Right lobe of liver (tissue), 6 donors: ENCODE results near the gene ZC2HC1B. TPM values are rescaled to one million over a fixed set of nuclear protein-coding genes. Genes with fewer than 3 reads are reported as not detected.

Experiments used
- ATAC-seq, 4 donors: fragments of 200-7000 bp; cut with Tn5 transposase; one replicate each; pipeline ENCODE4 v1.9.1; 2020; ENCODE audit warnings: mild to moderate bottlenecking in 4 of 4, moderate library complexity in 4 of 4
- DNase-seq, 3 donors: peaks; one replicate each; pipeline ENCODE4 v3.0.0-alpha.2; 2020
- H3K27ac ChIP-seq, 3 donors: fragments of 200-600 bp; one replicate each; pipeline ENCODE4 v1.8.0; 2022
- H3K27me3 ChIP-seq, 2 donors: fragments of 200-600 bp; one replicate each; pipeline ENCODE4 v1.8.0; 2022
- H3K36me3 ChIP-seq, 4 donors: fragments of 200-600 bp; sonication (generic) in 1 of 4; one replicate each; pipeline versions ENCODE4 v1.5.1 to v1.8.0; 2017 to 2022; ENCODE audit warnings: control low read depth in 1 of 4
- H3K4me1 ChIP-seq, 4 donors: fragments of 200-600 bp; sonication (generic) in 1 of 4; one replicate each; pipeline versions ENCODE4 v1.5.1 to v1.8.0; 2017 to 2022; ENCODE audit warnings: control low read depth in 1 of 4
- H3K4me3 ChIP-seq, 3 donors: fragments of 200-600 bp; one replicate each; pipeline ENCODE4 v1.8.0; 2022
- H3K9me3 ChIP-seq, 4 donors: fragments of 200-600 bp; sonication (generic) in 1 of 4; one replicate each; pipeline versions ENCODE4 v1.5.1 to v1.8.0; 2017 to 2022; ENCODE audit warnings: control low read depth in 1 of 4
- POLR2A ChIP-seq: fragments of 450-650 bp; IDR thresholded peaks from one replicate; pipeline ENCODE4 v1.6.1; 2017; ENCODE audit warnings: antibody characterized with exemption, mild to moderate bottlenecking
- WGBS: methylation state at CpG from one replicate; pipeline ENCODE4 v1.1.6; 2018; ENCODE audit warnings: low coverage, low lambda C conversion rate; ENCODE audit not compliant: insufficient coverage; ENCODE audit errors: missing lambda C conversion rate; 5-methylcytosine and 5-hydroxymethylcytosine counted together
- intact Hi-C, 2 donors: fragments of 100-400 bp; cut with DNase I; formaldehyde crosslinking; loops; one replicate each; pipeline versions ENCODE4 v1.11.2 to v1.14.1; 2022
- total RNA-seq, 6 experiments: library from RNA; depleted of rRNA in 2 of 6; stranded (reverse); fragments of >200 nt in 2 of 6; fragmentation: NEBNext Ultra II Directional in 3 of 6; extraction: Animal tissue kit (Norgen Biotek cat#: 25700) in 3 of 6; gene quantifications; one replicate each; pipeline versions ENCODE4 v1.1.0 to v1.2.4, GENCODE V29; 2016 to 2023
- TF ChIP-seq, protein P1 (sequence below), 4 donors: fragments of 200-600 bp in 3 of 4; fragments of 450-650 bp in 1 of 4; IDR thresholded peaks; one replicate each; pipeline versions ENCODE4 v1.5.1 to v1.8.0; 2016 to 2022; ENCODE audit warnings: antibody characterized with exemption in 4 of 4, mild to moderate bottlenecking in 2 of 4
- donor health status: DM: no; HTN: yes; CAD: no.
- donor health status: DM: no; HTN: no; CAD: no.
- donor health status: DM: no; HTN: no; CAD: no.
- donor health status: DM: no; HTN: yes; CAD: no.
- donor health status: DM: no; HTN: yes; CAD: no.

ZC2HC1B gene
- total RNA-seq, 6 experiments from 2014 or later = not detected

DNA sequence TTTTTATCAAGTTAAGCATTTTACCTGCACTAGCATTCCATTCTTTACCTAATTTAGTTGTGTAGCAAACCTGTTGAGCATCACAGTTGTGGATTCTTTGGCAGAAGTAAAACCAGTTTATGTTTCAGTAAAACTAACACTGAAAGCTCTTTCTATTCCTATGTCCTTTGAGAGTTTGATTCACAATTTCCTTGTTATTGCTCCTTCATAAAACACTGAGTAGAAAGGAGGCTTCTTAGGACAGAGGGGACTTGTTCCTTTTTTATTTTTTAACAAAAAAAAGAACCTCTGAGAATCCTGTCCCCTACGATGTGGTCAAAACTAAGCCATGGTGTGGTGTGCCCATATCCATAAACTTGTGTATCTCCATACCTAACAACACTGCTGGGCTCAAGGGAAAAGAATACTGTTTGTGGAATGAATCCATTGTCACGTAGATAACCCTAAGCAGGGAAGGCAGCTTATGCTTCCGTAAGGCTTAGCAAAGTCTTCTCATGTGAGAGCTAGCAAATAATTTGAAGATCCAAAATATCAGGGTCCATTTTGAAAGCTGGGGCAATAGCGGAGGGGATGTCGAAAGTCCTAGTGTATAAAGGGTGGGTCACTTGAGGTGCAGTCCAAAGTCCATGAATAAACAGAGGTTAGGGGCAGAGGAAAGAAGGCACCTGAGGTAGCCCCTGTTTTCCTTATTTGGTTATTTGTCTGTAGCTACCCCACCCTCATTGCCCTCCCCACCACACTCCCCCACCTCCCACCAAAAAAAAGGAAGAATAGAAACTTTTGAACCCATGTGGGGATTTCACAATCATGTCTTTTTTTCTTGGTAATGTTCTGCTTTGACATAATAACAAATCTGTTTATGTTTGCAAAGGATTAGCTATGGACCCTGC lies 72.7 kb downstream of the ZC2HC1B start:
- TF ChIP-seq, protein P1, sequence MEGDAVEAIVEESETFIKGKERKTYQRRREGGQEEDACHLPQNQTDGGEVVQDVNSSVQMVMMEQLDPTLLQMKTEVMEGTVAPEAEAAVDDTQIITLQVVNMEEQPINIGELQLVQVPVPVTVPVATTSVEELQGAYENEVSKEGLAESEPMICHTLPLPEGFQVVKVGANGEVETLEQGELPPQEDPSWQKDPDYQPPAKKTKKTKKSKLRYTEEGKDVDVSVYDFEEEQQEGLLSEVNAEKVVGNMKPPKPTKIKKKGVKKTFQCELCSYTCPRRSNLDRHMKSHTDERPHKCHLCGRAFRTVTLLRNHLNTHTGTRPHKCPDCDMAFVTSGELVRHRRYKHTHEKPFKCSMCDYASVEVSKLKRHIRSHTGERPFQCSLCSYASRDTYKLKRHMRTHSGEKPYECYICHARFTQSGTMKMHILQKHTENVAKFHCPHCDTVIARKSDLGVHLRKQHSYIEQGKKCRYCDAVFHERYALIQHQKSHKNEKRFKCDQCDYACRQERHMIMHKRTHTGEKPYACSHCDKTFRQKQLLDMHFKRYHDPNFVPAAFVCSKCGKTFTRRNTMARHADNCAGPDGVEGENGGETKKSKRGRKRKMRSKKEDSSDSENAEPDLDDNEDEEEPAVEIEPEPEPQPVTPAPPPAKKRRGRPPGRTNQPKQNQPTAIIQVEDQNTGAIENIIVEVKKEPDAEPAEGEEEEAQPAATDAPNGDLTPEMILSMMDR (IDR thresholded peaks at IDR 0.05) = no peak
- no peak for TF ChIP-seq POLR2A
- no peak overlapping the region for H3K4me3 ChIP-seq
- H3K4me1 ChIP-seq = peaks cover 0 to 2% (median 0%) of the 10 kb centered on the region in 4 donors
- no peak overlapping the region for H3K27ac ChIP-seq
- intact Hi-C loops = no loop called here
- no peaks in the 10 kb centered on the region for H3K27me3 ChIP-seq
- no peaks in the 10 kb centered on the region for H3K36me3 ChIP-seq
- ATAC-seq (peak in 3 of 4 donors; percentile 27 to 58 (median 49)), DNase-seq (no peak)
- 32% methylated on average over 5 of the region's 5 CpGs for WGBS
- H3K9me3 ChIP-seq = no peaks in the 10 kb centered on the region

DNA sequence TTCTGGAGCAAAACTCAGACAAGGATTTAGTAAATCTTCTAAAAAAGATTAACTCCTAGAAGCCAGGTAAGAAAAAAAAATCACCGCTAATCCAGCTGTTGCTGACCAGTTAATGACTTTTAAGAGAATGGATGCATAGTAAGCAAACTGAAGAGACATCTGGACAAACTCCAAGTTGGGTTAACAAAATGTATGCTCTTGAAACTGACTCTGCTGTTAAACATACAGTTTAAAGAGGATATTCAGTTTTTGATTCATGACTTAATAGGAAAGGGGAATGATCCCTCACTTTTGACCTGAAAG lies 73.3 kb downstream of the ZC2HC1B start:
- TF ChIP-seq, protein P1 (IDR thresholded peaks at IDR 0.05) = no peak
- no peak for TF ChIP-seq POLR2A
- no peak overlapping the region for H3K27ac ChIP-seq
- H3K4me3 ChIP-seq = no peak overlapping the region
- no peaks in the 10 kb centered on the region for H3K36me3 ChIP-seq
- ATAC-seq (no peak), DNase-seq (no peak)
- no peaks in the 10 kb centered on the region for H3K9me3 ChIP-seq
- intact Hi-C loops = no loop called here
- WGBS = 100% methylated on average over 1 of the region's 1 CpG
- no peaks in the 10 kb centered on the region for H3K27me3 ChIP-seq
- H3K4me1 ChIP-seq = peaks cover 0 to 2% (median 0%) of the 10 kb centered on the region in 4 donors

DNA sequence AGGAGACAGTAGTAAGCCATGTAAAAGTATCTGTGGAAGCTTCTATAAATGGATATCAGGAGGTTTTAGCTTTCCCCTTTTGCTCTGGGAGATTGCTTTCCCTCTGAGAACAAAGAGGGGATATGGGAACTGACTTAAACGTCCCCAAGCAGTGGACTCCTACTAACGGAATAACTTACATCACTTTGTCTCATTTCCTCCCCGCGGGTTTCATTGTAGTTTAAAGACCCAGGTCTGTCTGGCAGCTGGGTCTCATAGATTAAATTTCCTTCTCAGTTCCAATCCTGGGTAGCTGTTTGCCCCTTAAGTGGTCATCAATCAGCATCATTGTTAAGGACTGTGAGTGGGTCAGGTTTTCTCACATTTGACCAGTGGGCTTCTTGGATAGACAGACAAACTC lies 75.1 kb downstream of the ZC2HC1B start:
- no peak overlapping the region for H3K4me3 ChIP-seq
- H3K9me3 ChIP-seq = no peaks in the 10 kb centered on the region
- H3K27ac ChIP-seq = no peak overlapping the region
- H3K36me3 ChIP-seq = no peaks in the 10 kb centered on the region
- intact Hi-C loops = no loop called here
- no peaks in the 10 kb centered on the region for H3K27me3 ChIP-seq
- H3K4me1 ChIP-seq = peaks cover 0 to 2% (median 0%) of the 10 kb centered on the region in 4 donors
- 17% methylated on average over 4 of the region's 4 CpGs for WGBS
- no peak for DNase-seq
- no peak for ATAC-seq
- TF ChIP-seq, protein P1 (IDR thresholded peaks at IDR 0.05) = no peak
- no peak for TF ChIP-seq POLR2A

GRCh38 chr6:143940011-143940597 lies 75.8 kb downstream of the ZC2HC1B start:
- peak; percentile 70 to 91 (median 76) for ATAC-seq
- 32% methylated on average over 4 of the region's 4 CpGs for WGBS
- Histone ChIP-seq H3K4me3 (no peak overlapping the region), H3K36me3 (no peaks in the 10 kb centered on the region), H3K27me3 (no peaks in the 10 kb centered on the region), H3K4me1 (peaks cover 0 to 2% (median 0%) of the 10 kb centered on the region in 4 donors), H3K27ac (no peak overlapping the region), H3K9me3 (no peaks in the 10 kb centered on the region)
- intact Hi-C loops = loop anchor here in 1 of 2 donors (5.0 kb wide), 1 partner anchor 72 kb away; no protein-coding TSS in a partner anchor
- no peak for DNase-seq
- TF ChIP-seq POLR2A = no peak
- TF ChIP-seq, protein P1 (IDR thresholded peaks at IDR 0.05) = peak; percentile 44 to 74 (median 66)
